ENCODE data around the gene AHRR. TPM values are rescaled to one million over a fixed set of nuclear protein-coding genes. Genes with fewer than 3 reads are reported as not detected.

AHRR gene
- total and polyA plus RNA-seq, 10 of the 15 experiments (the other 5 are each of a cell fraction or from before 2014, with no cell fraction given) = 0.90 to 35.2 (median 19.2) TPM

GRCh38 chr5:444226-444625 is 122.7 kb downstream of the AHRR start:
- H2AFZ ChIP-seq (ENCODE audit: control insufficient read depth, low read depth, low read length) = no peak overlapping the region
- DNase-seq (ENCODE audit: low read depth, low spot score) = no peak
- BruUV-seq (replicated peaks) = no TSS peak
- H3K9ac ChIP-seq (ENCODE audit: control insufficient read depth, insufficient read depth, low read length) = peak overlapping the region; percentile 87
- intact Hi-C loops (cut with micrococcal nuclease; ENCODE audit: unreplicated experiment) (no loop called here), in situ Hi-C loops (cut with MboI) (no loop called here)
- peaks cover 23% of the 10 kb centered on the region for H3K4me1 ChIP-seq (ENCODE audit: control insufficient read depth, insufficient read depth, low read length)
- H3K27ac ChIP-seq (ENCODE audit: control insufficient read depth, insufficient read depth) = no peak overlapping the region
- H3K4me3 ChIP-seq = peak overlapping the region; percentile 81
- H3K9me3 ChIP-seq (replicated peaks; ENCODE audit: control insufficient read depth, insufficient read depth, low read length) = no peaks in the 10 kb centered on the region
- H3K79me2 ChIP-seq (ENCODE audit: control insufficient read depth, insufficient read depth, low read length) = peaks cover 31% of the 10 kb centered on the region
- FAIRE-seq = no peak
- no peak for ATAC-seq
- ChIA-PET CTCF (interaction anchor here (3.1 to 4.5 kb wide), 3 partner anchors 28 to 458 kb away, joined by 24 to 46 read pairs (median 29); no protein-coding TSS in a partner anchor), RAD21 (ENCODE audit: unreplicated experiment) (interaction anchor here (0.6 to 1.4 kb wide), 3 partner anchors 26 to 170 kb away, joined by 3 to 6 read pairs (median 4); no protein-coding TSS in a partner anchor), POLR2A (interaction anchor here (0.9 kb wide), 1 partner anchor 28 kb away, joined by 3 read pairs; no protein-coding TSS in a partner anchor), SMC1A (ENCODE audit: uncharacterized antibody, unreplicated experiment) (interaction anchor here (1.1 to 1.3 kb wide), 2 partner anchors 28 to 127 kb away, joined by 3 to 6 read pairs; no protein-coding TSS in a partner anchor)
- H4K20me1 ChIP-seq (ENCODE audit: control insufficient read depth, insufficient read depth) = no peaks in the 10 kb centered on the region
- TF ChIP-seq POLR2AphosphoS5 (IDR thresholded peaks at IDR 0.05; ENCODE audit: low read length) (no peak), MYC (IDR thresholded peaks at IDR 0.05; ENCODE audit: insufficient read depth, insufficient read length, insufficient replicate concordance, low read length, severe bottlenecking) (no peak)
- no peaks in the 10 kb centered on the region for H3K27me3 ChIP-seq (replicated peaks in 1 of 2; ENCODE audit: control insufficient read depth in 2 of 2, insufficient read depth in 2 of 2, low read length in 1 of 2)
- H3K36me3 ChIP-seq (ENCODE audit: control insufficient read depth in 2 of 2, insufficient read depth in 2 of 2, low read length in 1 of 2) = peaks cover 18 to 23% of the 10 kb centered on the region in 2 experiments
- 95% methylated on average over 8 of the region's 8 CpGs for WGBS (ENCODE audit: insufficient coverage, insufficient replicate concordance, low lambda C conversion rate, missing lambda C conversion rate)
- peak overlapping the region; percentile 93 for H3K4me2 ChIP-seq (ENCODE audit: control insufficient read depth, insufficient read depth)

GRCh38 chr5:445591-445990 is 124.1 kb downstream of the AHRR start:
- in situ Hi-C loops (cut with MboI) (no loop called here), intact Hi-C loops (cut with micrococcal nuclease; ENCODE audit: unreplicated experiment) (no loop called here)
- ATAC-seq (no peak), FAIRE-seq (no peak), DNase-seq (ENCODE audit: low read depth, low spot score) (no peak)
- H3K36me3 ChIP-seq (ENCODE audit: control insufficient read depth in 2 of 2, insufficient read depth in 2 of 2, low read length in 1 of 2) = peaks cover 18 to 28% of the 10 kb centered on the region in 2 experiments
- BruUV-seq (replicated peaks) = no TSS peak
- ChIA-PET CTCF (interaction anchor here (0.9 to 4.5 kb wide), 10 partner anchors 10 to 456 kb away, joined by 3 to 46 read pairs (median 10); partner anchors contain the start of gene AHRR), RAD21 (ENCODE audit: unreplicated experiment) (interaction anchor here (1.4 to 2.6 kb wide), 3 partner anchors 13 to 128 kb away, joined by 4 to 30 read pairs (median 8); no protein-coding TSS in a partner anchor), POLR2A (interaction anchor here (0.7 to 1.5 kb wide), 6 partner anchors 11 to 174 kb away, joined by 3 to 9 read pairs (median 4); partner anchors contain the start of gene PDCD6), SMC1A (ENCODE audit: uncharacterized antibody, unreplicated experiment) (interaction anchor here (0.6 to 2.3 kb wide), 11 partner anchors 13 to 455 kb away, joined by 3 to 15 read pairs (median 3); no protein-coding TSS in a partner anchor)
- no peaks in the 10 kb centered on the region for H4K20me1 ChIP-seq (ENCODE audit: control insufficient read depth, insufficient read depth)
- H3K4me2 ChIP-seq (ENCODE audit: control insufficient read depth, insufficient read depth) = no peak overlapping the region
- no peak overlapping the region for H3K27ac ChIP-seq (ENCODE audit: control insufficient read depth, insufficient read depth)
- H2AFZ ChIP-seq (ENCODE audit: control insufficient read depth, low read depth, low read length) = no peak overlapping the region
- no peak overlapping the region for H3K4me3 ChIP-seq
- peaks cover 31% of the 10 kb centered on the region for H3K79me2 ChIP-seq (ENCODE audit: control insufficient read depth, insufficient read depth, low read length)
- no peak overlapping the region for H3K9ac ChIP-seq (ENCODE audit: control insufficient read depth, insufficient read depth, low read length)
- H3K9me3 ChIP-seq (replicated peaks; ENCODE audit: control insufficient read depth, insufficient read depth, low read length) = no peaks in the 10 kb centered on the region
- TF ChIP-seq YY1 (IDR thresholded peaks at IDR 0.05; ENCODE audit: low read depth, low read length) = no peak
- WGBS (ENCODE audit: insufficient coverage, insufficient replicate concordance, low lambda C conversion rate, missing lambda C conversion rate) = over 99% methylated on average over 10 of the region's 10 CpGs
- H3K4me1 ChIP-seq (ENCODE audit: control insufficient read depth, insufficient read depth, low read length) = peaks cover 14% of the 10 kb centered on the region
- H3K27me3 ChIP-seq (replicated peaks in 1 of 2; ENCODE audit: control insufficient read depth in 2 of 2, insufficient read depth in 2 of 2, low read length in 1 of 2) = no peaks in the 10 kb centered on the region

All from GM12878 (cell line).